Neural crest cell (in vitro differentiated cells): ENCODE measurements around the gene TMEM263. TPM values are rescaled to one million over a fixed set of nuclear protein-coding genes. Genes with fewer than 3 reads are reported as not detected.

Experiments used
- DNase-seq: peaks from one replicate; pipeline ENCODE4 v3.0.0; 2021; ENCODE audit warnings: low read depth, mixed read lengths, low spot score
- H3K27ac Mint-ChIP-seq: one replicate; pipeline ENCODE4 v1.8.0; 2021; ENCODE audit warnings: mild to moderate bottlenecking, mixed read lengths; ENCODE audit not compliant: unreplicated experiment
- H3K27me3 Mint-ChIP-seq: 2 replicates; pipeline ENCODE4 v1.8.0; 2021; ENCODE audit warnings: low read depth, mild to moderate bottlenecking, mixed read lengths
- H3K36me3 Mint-ChIP-seq: 2 replicates; pipeline ENCODE4 v1.8.0; 2021; ENCODE audit warnings: low read depth, mild to moderate bottlenecking, mixed read lengths
- H3K4me1 Mint-ChIP-seq: 2 replicates; pipeline ENCODE4 v1.8.0; 2021; ENCODE audit warnings: mixed read lengths
- H3K4me3 Mint-ChIP-seq: one replicate; pipeline ENCODE4 v1.8.0; 2021; ENCODE audit warnings: mild to moderate bottlenecking, mixed read lengths
- H3K9me3 Mint-ChIP-seq: 2 replicates; pipeline ENCODE4 v1.8.0; 2021; ENCODE audit warnings: mixed read lengths
- CTCF ChIP-seq: fragments of 200-600 bp; sonication (generic); conservative IDR thresholded peaks from 2 replicates; pipeline ENCODE4 v1.5.0; 2021; ENCODE audit warnings: antibody characterized with exemption, mild to moderate bottlenecking
- total RNA-seq: library from RNA; stranded (reverse); gene quantifications from 2 replicates; pipeline ENCODE4 v1.2.1, GENCODE V29; 2021

Gene TMEM263
- total RNA-seq, 1 donor from 2014 or later = 27.9 TPM

- H3K9me3 Mint-ChIP-seq = peaks cover 7% of the 10 kb centered on the region
- no peak overlapping the region for H3K27ac Mint-ChIP-seq
- H3K4me1 Mint-ChIP-seq = no peaks in the 10 kb centered on the region
- H3K27me3 Mint-ChIP-seq = peaks cover 3% of the 10 kb centered on the region
- DNase-seq = no peak
- H3K36me3 Mint-ChIP-seq = no peaks in the 10 kb centered on the region
- no peak overlapping the region for H3K4me3 Mint-ChIP-seq
- TF ChIP-seq CTCF = no peak
Measured at GRCh38 chr12:106926657-106927056, 29.1 kb upstream of the TMEM263 start.

- DNase-seq = no peak
- TF ChIP-seq CTCF = no peak
- Mint-ChIP-seq H3K4me1 (no peaks in the 10 kb centered on the region), H3K36me3 (no peaks in the 10 kb centered on the region), H3K4me3 (no peak overlapping the region), H3K27ac (no peak overlapping the region), H3K27me3 (peaks cover 2% of the 10 kb centered on the region), H3K9me3 (peaks cover 4% of the 10 kb centered on the region)
Measured at GRCh38 chr12:106934277-106934676, 21.4 kb upstream of the TMEM263 start.

GRCh38 chr12:106941481-106942156 is 14.1 kb upstream of the TMEM263 start:
- Mint-ChIP-seq H3K4me1 (no peaks in the 10 kb centered on the region), H3K36me3 (peaks cover 4% of the 10 kb centered on the region), H3K4me3 (no peak overlapping the region), H3K27me3 (no peaks in the 10 kb centered on the region), H3K9me3 (peaks cover 3% of the 10 kb centered on the region), H3K27ac (no peak overlapping the region)
- DNase-seq = no peak
- no peak for TF ChIP-seq CTCF

GRCh38 chr12:106942775-106943174 is 12.9 kb upstream of the TMEM263 start:
- no peaks in the 10 kb centered on the region for H3K4me1 Mint-ChIP-seq
- H3K36me3 Mint-ChIP-seq = peaks cover 8% of the 10 kb centered on the region
- no peak for DNase-seq
- no peak overlapping the region for H3K27ac Mint-ChIP-seq
- H3K9me3 Mint-ChIP-seq = peaks cover 9% of the 10 kb centered on the region
- TF ChIP-seq CTCF = no peak
- no peaks in the 10 kb centered on the region for H3K27me3 Mint-ChIP-seq
- no peak overlapping the region for H3K4me3 Mint-ChIP-seq

GRCh38 chr12:106945261-106945851 is 10.4 kb upstream of the TMEM263 start:
- Mint-ChIP-seq H3K27ac (no peak overlapping the region), H3K9me3 (peaks cover 19% of the 10 kb centered on the region), H3K4me1 (no peaks in the 10 kb centered on the region), H3K4me3 (no peak overlapping the region), H3K36me3 (peaks cover 6% of the 10 kb centered on the region), H3K27me3 (peaks cover 2% of the 10 kb centered on the region)
- no peak for DNase-seq
- TF ChIP-seq CTCF = no peak
